HepG2 (cell line): ENCODE data around the gene MGAT5. TPM values are rescaled to one million over a fixed set of nuclear protein-coding genes. Genes with fewer than 3 reads are reported as not detected.
A peak's percentile ranks its signal among the peaks of the same experiment; 100 is the strongest.

Source experiments
- ATAC-seq: fragments of 200-7000 bp; cut with Tn5 transposase; 3 replicates; pipeline ENCODE4 v1.9.1; 2020; ENCODE audit warnings: mild to moderate bottlenecking, moderate library complexity
- BruUV-seq: library from RNA; stranded (reverse); fragments of 400-500 nt; replicated peaks from 2 replicates; lab custom pipeline; 2021; lab: Mats Ljungman, UMichigan
- CTCF ChIA-PET: fragments of 300-600 bp; formaldehyde crosslinking; extraction: SDS; loops from one replicate; lab custom pipeline; 2021; ENCODE audit warnings: low total read pairs, inconsistent platforms, low intra/inter-chr PET ratio; lab: Yijun Ruan, JAX
- POLR2A ChIA-PET: fragments of 350-600 bp; sonication (Branson Sonifier 250); formaldehyde crosslinking; loops from one replicate; lab custom pipeline; 2020; ENCODE audit warnings: antibody characterized with exemption, inconsistent platforms; lab: Yijun Ruan, JAX
- DNase-seq: peaks from one replicate; pipeline ENCODE4 v3.0.0-alpha.2; 2015; ENCODE audit warnings: low spot score
- FAIRE-seq: peaks from 3 replicates; lab custom pipeline; 2011; peaks lifted over from hg19 to GRCh38; lab: Jason Lieb, UNC
- H2AFZ ChIP-seq: one replicate; pipeline ENCODE4 v1.6.1; 2011; ENCODE audit warnings: low read length, inconsistent platforms
- H3K27ac ChIP-seq: fragments of 300-600 bp; 3 replicates; pipeline ENCODE4 v1.8.0; 2011; ENCODE audit warnings: mixed run types, mild to moderate bottlenecking, mixed read lengths, low read length, inconsistent platforms; ENCODE audit not compliant: insufficient read depth; ENCODE audit errors: extremely low read length
- H3K27me3 ChIP-seq, 2 experiments: fragments of 200-600 bp in 1 of 2; 2 replicates in 1 of 2; 3 replicates in 1 of 2; pipeline versions ENCODE4 v1.6.0 to v1.8.0; 2011; ENCODE audit warnings: low read length in 2 of 2, mild to moderate bottlenecking in 2 of 2, moderate library complexity in 2 of 2, inconsistent platforms in 1 of 2; ENCODE audit not compliant: insufficient read depth in 2 of 2, control insufficient read depth in 1 of 2
- H3K36me3 ChIP-seq, 2 experiments: fragments of 200-600 bp in 1 of 2; replicated peaks in 1 of 2; 2 replicates in 1 of 2; 3 replicates in 1 of 2; pipeline versions ENCODE4 v1.5.1 to v1.8.0; 2011; ENCODE audit warnings: low read length in 2 of 2, inconsistent platforms in 1 of 2; ENCODE audit not compliant: insufficient read depth in 2 of 2, control insufficient read depth in 1 of 2
- H3K4me1 ChIP-seq: 2 replicates; pipeline ENCODE4 v1.5.1; 2012; ENCODE audit warnings: low read length, inconsistent platforms; ENCODE audit not compliant: insufficient read depth
- H3K4me2 ChIP-seq: 2 replicates; pipeline ENCODE4 v1.6.0; 2011; ENCODE audit warnings: low read depth, low read length, inconsistent platforms
- H3K4me3 ChIP-seq, 3 experiments: fragments of 200-600 bp in 1 of 3; sonication (generic), shearing (Covaris generic) in 1 of 3; replicated peaks in 1 of 3; 2 replicates each; pipeline ENCODE4 v1.5.1; 2011 to 2016; ENCODE audit warnings: low read length in 3 of 3, inconsistent platforms in 2 of 3, low read depth in 2 of 3, mild to moderate bottlenecking in 2 of 3, control low read depth in 1 of 3, mixed read lengths in 1 of 3; ENCODE audit not compliant: insufficient read depth in 1 of 3
- H3K79me2 ChIP-seq: one replicate; pipeline ENCODE4 v1.6.1; 2011; ENCODE audit warnings: low read length, inconsistent platforms; ENCODE audit not compliant: insufficient read depth
- H3K9ac ChIP-seq: 2 replicates; pipeline ENCODE4 v1.6.0; 2011; ENCODE audit warnings: mild to moderate bottlenecking, low read depth, low read length, inconsistent platforms; ENCODE audit not compliant: insufficient read depth
- H3K9me3 ChIP-seq: 2 replicates; pipeline ENCODE4 v1.5.1; 2012; ENCODE audit warnings: mild to moderate bottlenecking, low read length
- H4K20me1 ChIP-seq: 2 replicates; pipeline ENCODE4 v1.6.0; 2011; ENCODE audit warnings: inconsistent platforms, mild to moderate bottlenecking, low read length, moderate library complexity; ENCODE audit not compliant: insufficient read depth
- AGO1 ChIP-seq: fragments of 200-400 bp; formaldehyde crosslinking; IDR thresholded peaks from 2 replicates; pipeline ENCODE4 v1.6.1; 2017; ENCODE audit warnings: mild to moderate bottlenecking, low read depth, low read length, moderate library complexity; ENCODE audit not compliant: poor library complexity, severe bottlenecking
- AKAP8 ChIP-seq: sonication (generic); formaldehyde crosslinking; IDR thresholded peaks from 2 replicates; pipeline ENCODE4 v1.5.1; 2020; ENCODE audit warnings: mild to moderate bottlenecking, missing genetic modification reagents
- ARNT2 ChIP-seq: sonication (generic); formaldehyde crosslinking; IDR thresholded peaks from 2 replicates; pipeline ENCODE4 v1.8.0; 2022; ENCODE audit warnings: mild to moderate bottlenecking, low read depth, missing genetic modification reagents, moderate library complexity
- ASH2L ChIP-seq: fragments of 300-600, 200-600 bp; sonication (generic); IDR thresholded peaks from 2 replicates; pipeline ENCODE4 v1.7.0; 2017; ENCODE audit warnings: low read depth, mild to moderate bottlenecking, moderate library complexity, mixed read lengths, low read length; ENCODE audit not compliant: insufficient read length
- CEBPB ChIP-seq: IDR thresholded peaks from 2 replicates; pipeline ENCODE4 v1.6.1; 2011; ENCODE audit warnings: low read depth, low read length, improper control_type of control experiment, borderline replicate concordance
- HDAC1 ChIP-seq: sonication (generic); formaldehyde crosslinking; IDR thresholded peaks from 2 replicates; pipeline ENCODE4 v1.5.1; 2020; ENCODE audit warnings: mild to moderate bottlenecking, missing genetic modification reagents
- HIVEP1 ChIP-seq: sonication (generic); formaldehyde crosslinking; IDR thresholded peaks from 2 replicates; pipeline ENCODE4 v1.4.0; 2020; ENCODE audit warnings: mild to moderate bottlenecking, missing genetic modification reagents
- IKZF1 ChIP-seq: fragments of 450-650 bp; IDR thresholded peaks from 2 replicates; pipeline ENCODE4 v1.7.1; 2016
- MTF1 ChIP-seq: sonication (generic); formaldehyde crosslinking; IDR thresholded peaks from 2 replicates; pipeline ENCODE4 v1.5.0; 2020; ENCODE audit warnings: missing genetic modification reagents
- NFYB ChIP-seq: sonication (generic); formaldehyde crosslinking; IDR thresholded peaks from 2 replicates; pipeline ENCODE4 v1.4.0; 2020; ENCODE audit warnings: missing genetic modification reagents
- PHF8 ChIP-seq: sonication (generic); formaldehyde crosslinking; IDR thresholded peaks from 2 replicates; pipeline ENCODE4 v1.5.0; 2020; ENCODE audit warnings: missing genetic modification reagents
- POLR2AphosphoS5 ChIP-seq: IDR thresholded peaks from 2 replicates; pipeline ENCODE4 v1.6.1; 2012; ENCODE audit warnings: low read depth, low read length
- POLR2G ChIP-seq: fragments of 200-400 bp; formaldehyde crosslinking; IDR thresholded peaks from 2 replicates; pipeline ENCODE4 v1.6.1; 2018; ENCODE audit warnings: mild to moderate bottlenecking, low read depth, low read length, moderate library complexity
- SALL1 ChIP-seq: sonication (generic); formaldehyde crosslinking; IDR thresholded peaks from 2 replicates; pipeline ENCODE4 v1.8.0; 2022; ENCODE audit warnings: mild to moderate bottlenecking, missing genetic modification reagents
- SIN3B ChIP-seq: fragments of 150-350 bp; IDR thresholded peaks from 2 replicates; pipeline ENCODE4 v1.6.1; 2014; ENCODE audit warnings: low read length
- SPEN ChIP-seq: sonication (generic); formaldehyde crosslinking; IDR thresholded peaks from 2 replicates; pipeline ENCODE4 v1.5.1; 2020; ENCODE audit warnings: low read depth, mild to moderate bottlenecking, missing genetic modification reagents
- ZC3H4 ChIP-seq: sonication (generic); formaldehyde crosslinking; IDR thresholded peaks from 2 replicates; pipeline ENCODE4 v1.4.0; 2020; ENCODE audit warnings: missing genetic modification reagents, borderline replicate concordance
- ZNF260 ChIP-seq: sonication (generic); formaldehyde crosslinking; IDR thresholded peaks from 2 replicates; pipeline ENCODE4 v1.4.0; 2020; ENCODE audit warnings: missing genetic modification reagents, low read depth, mild to moderate bottlenecking, borderline replicate concordance
- ZNF350 ChIP-seq: sonication (generic); formaldehyde crosslinking; IDR thresholded peaks from 2 replicates; pipeline ENCODE4 v1.4.0; 2020; ENCODE audit warnings: mild to moderate bottlenecking, low read depth, missing genetic modification reagents, borderline replicate concordance
- ZNF607 ChIP-seq: sonication (generic); formaldehyde crosslinking; IDR thresholded peaks from 2 replicates; pipeline ENCODE4 v1.5.1; 2020; ENCODE audit warnings: missing genetic modification reagents, mild to moderate bottlenecking, borderline replicate concordance
- ZNF660 ChIP-seq: sonication (generic); formaldehyde crosslinking; IDR thresholded peaks from 2 replicates; pipeline ENCODE4 v1.5.1; 2020; ENCODE audit warnings: mild to moderate bottlenecking, low read depth, missing genetic modification reagents, borderline replicate concordance
- ZSCAN31 ChIP-seq: sonication (generic); formaldehyde crosslinking; IDR thresholded peaks from 2 replicates; pipeline ENCODE4 v1.5.0; 2020; ENCODE audit warnings: low read depth, mild to moderate bottlenecking, missing genetic modification reagents
- WGBS: methylation state at CpG from one replicate; pipeline ENCODE4 v1.1.6; 2017; ENCODE audit warnings: low lambda C conversion rate; 5-methylcytosine and 5-hydroxymethylcytosine counted together
- in situ Hi-C: cut with HindIII; loops from 2 replicates; pipeline ENCODE4 v1.10.0; 2017; ENCODE audit warnings: low pct_unique_long_range_greater_than_20kb; ENCODE audit not compliant: extremely low pct_ligation_motif_present
- intact Hi-C: fragments of 100-400 bp; cut with micrococcal nuclease; formaldehyde crosslinking; loops from one replicate; pipeline ENCODE4 v1.10.0; 2022; ENCODE audit not compliant: unreplicated experiment
- polyA plus RNA-seq, 8 experiments: library from polyadenylated mRNA; depleted of rRNA in 3 of 8; stranded (reverse) in 7 of 8; unstranded in 1 of 8; fragments of >200 nt; fragmentation: Illumina TruSeq in 4 of 8; extraction: Trizol in 4 of 8; gene quantifications; 2 replicates each; pipeline versions ENCODE4 v1.2.1 to v1.2.3, GENCODE V29; 2011 to 2016; ENCODE audit warnings: low read depth in 4 of 8, missing spikeins in 1 of 8, mixed read lengths in 1 of 8; ENCODE audit not compliant: insufficient read depth in 1 of 8
- total RNA-seq, 5 experiments: library from RNA; depleted of rRNA; stranded (reverse); fragments of >200 nt; fragmentation: Illumina TruSeq; extraction: Trizol; gene quantifications; 2 replicates each; pipeline ENCODE4 v1.2.3, GENCODE V29; 2016; ENCODE audit warnings: low read depth in 1 of 5

Gene MGAT5
- total and polyA plus RNA-seq, 2 of the 13 experiments (the other 11 are each of a cell fraction or from before 2014, with no cell fraction given), result 33.1 to 60.2 TPM

- TF ChIP-seq AGO1 (no peak), PHF8 (CRISPR knock-in tag) (peak; percentile 40; the same call in 1 of the 2 replicates), CEBPB (peak; percentile 81), ZNF660 (CRISPR knock-in tag) (no peak)
Measured at GRCh38 chr2:134411828-134412638, 158.2 kb downstream of the MGAT5 start (continued).

GRCh38 chr2:134412639-134412999 lies 158.7 kb downstream of the MGAT5 start:
- Histone ChIP-seq H3K36me3 (peaks cover 0 to 9% of the 10 kb centered on the region in 2 experiments; a peak in 1 of 5 replicates), H2AFZ (no peak overlapping the region), H3K4me3 (peak overlapping the region; percentile 68 to 74 (median 69)), H4K20me1 (peaks cover 6% of the 10 kb centered on the region; the same call in 1 of the 2 replicates), H3K4me2 (peak overlapping the region; percentile 83), H3K79me2 (peaks cover 55% of the 10 kb centered on the region), H3K27me3 (no peaks in the 10 kb centered on the region), H3K27ac (peak overlapping the region; percentile 89), H3K4me1 (peaks cover 57% of the 10 kb centered on the region), H3K9ac (peak overlapping the region; percentile 84), H3K9me3 (no peaks in the 10 kb centered on the region)
- no peak for FAIRE-seq
- CTCF ChIA-PET, result interaction anchor here (1.1 to 4.1 kb wide), 5 partner anchors 20 to 295 kb away, joined by 5 to 34 read pairs (median 8); no protein-coding TSS in a partner anchor
- BruUV-seq, result TSS peak; percentile 57
- WGBS, result 0% methylated on average over 8 of the region's 8 CpGs
- POLR2A ChIA-PET, result interaction anchor here (0.7 to 5.9 kb wide), 20 partner anchors 8 to 1118 kb away, joined by 3 to 124 read pairs (median 6); partner anchors contain the start of genes CCNT2, R3HDM1 and ZRANB3
- in situ Hi-C loops, result loop anchor here (5.0 to 10.0 kb wide), 2 partner anchors 168 to 290 kb away; no protein-coding TSS in a partner anchor
- DNase-seq, result no peak
- ATAC-seq, result peak; percentile 78
- intact Hi-C loops, result loop anchor here (1.0 to 5.0 kb wide), 12 partner anchors 16 to 525 kb away; partner anchors contain the start of gene CCNT2
- TF ChIP-seq SALL1, result no peak
- TF ChIP-seq MTF1 (CRISPR knock-in tag), result no peak
- TF ChIP-seq ZNF607 (CRISPR knock-in tag), result no peak
- peak; percentile 11; the same call in 1 of the 2 replicates for TF ChIP-seq ZNF350 (CRISPR knock-in tag)
- peak; percentile 72 for TF ChIP-seq POLR2G
- no peak; the same call in 1 of the 2 replicates for TF ChIP-seq ARNT2 (CRISPR knock-in tag)
- no peak for TF ChIP-seq AKAP8 (CRISPR knock-in tag)
- TF ChIP-seq POLR2AphosphoS5, result no peak
- TF ChIP-seq ZNF260 (CRISPR knock-in tag), result no peak
- TF ChIP-seq ZSCAN31 (CRISPR knock-in tag), result no peak
- TF ChIP-seq ASH2L, result peak; percentile 41
- TF ChIP-seq HIVEP1, result no peak
- no peak for TF ChIP-seq SIN3B
- TF ChIP-seq ZC3H4 (CRISPR knock-in tag), result peak; percentile 43; the same call in 1 of the 2 replicates
- TF ChIP-seq SPEN (CRISPR knock-in tag), result peak; percentile 43; the same call in 1 of the 2 replicates
- TF ChIP-seq HDAC1 (CRISPR knock-in tag), result no peak
- no peak for TF ChIP-seq NFYB (CRISPR knock-in tag)
- no peak for TF ChIP-seq IKZF1
